HG03097 (cell line): Measurements from ENCODE around the gene PRR33.

Experiments
- ATAC-seq: cut with Tn5 transposase; IDR thresholded peaks from one replicate; pipeline ENCODE4 v1.9.1; 2021; ENCODE audit not compliant: unreplicated experiment, low FRiP score

The PRR33 gene

DNA sequence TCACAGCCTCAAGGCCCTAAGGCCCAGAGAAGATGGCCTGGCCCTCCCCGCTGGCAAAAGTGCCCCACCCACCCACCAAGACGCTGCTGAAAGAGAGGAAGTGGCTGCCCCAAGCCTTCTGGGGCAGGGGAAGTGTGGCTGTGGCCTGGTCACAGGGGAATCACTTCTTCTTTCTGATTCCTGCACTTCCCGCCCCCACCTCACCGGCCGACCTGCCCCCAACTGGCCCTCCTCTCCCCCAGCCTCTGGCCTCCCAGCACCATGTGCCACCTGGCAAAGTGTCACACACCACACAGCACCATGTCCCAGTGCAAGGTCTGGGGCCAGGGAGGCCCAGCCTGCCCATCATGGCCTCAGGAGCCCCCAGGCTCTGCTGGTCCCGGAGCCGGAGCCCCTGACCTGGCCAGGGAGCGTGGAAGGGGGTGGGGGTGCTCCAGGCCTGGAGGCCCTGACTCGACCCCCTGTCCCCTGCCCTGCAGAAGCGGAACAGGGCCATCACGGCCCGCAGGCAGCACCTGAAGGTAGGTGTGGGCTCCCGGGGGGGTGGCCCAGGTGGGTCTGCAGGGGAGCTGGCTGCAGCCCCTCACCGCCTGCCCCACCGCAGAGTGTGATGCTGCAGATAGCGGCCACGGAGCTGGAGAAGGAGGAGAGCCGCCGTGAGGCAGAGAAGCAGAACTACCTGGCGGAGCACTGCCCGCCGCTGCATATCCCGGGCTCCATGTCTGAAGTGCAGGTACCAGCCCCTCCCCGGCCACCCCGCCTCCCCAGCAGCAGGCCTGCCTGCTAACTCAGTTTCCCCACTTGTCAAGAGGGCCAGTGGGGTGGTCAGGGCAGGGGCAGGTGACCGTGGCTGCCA, 51.5 kb downstream of the PRR33 start:
- ATAC-seq: no peak

DNA sequence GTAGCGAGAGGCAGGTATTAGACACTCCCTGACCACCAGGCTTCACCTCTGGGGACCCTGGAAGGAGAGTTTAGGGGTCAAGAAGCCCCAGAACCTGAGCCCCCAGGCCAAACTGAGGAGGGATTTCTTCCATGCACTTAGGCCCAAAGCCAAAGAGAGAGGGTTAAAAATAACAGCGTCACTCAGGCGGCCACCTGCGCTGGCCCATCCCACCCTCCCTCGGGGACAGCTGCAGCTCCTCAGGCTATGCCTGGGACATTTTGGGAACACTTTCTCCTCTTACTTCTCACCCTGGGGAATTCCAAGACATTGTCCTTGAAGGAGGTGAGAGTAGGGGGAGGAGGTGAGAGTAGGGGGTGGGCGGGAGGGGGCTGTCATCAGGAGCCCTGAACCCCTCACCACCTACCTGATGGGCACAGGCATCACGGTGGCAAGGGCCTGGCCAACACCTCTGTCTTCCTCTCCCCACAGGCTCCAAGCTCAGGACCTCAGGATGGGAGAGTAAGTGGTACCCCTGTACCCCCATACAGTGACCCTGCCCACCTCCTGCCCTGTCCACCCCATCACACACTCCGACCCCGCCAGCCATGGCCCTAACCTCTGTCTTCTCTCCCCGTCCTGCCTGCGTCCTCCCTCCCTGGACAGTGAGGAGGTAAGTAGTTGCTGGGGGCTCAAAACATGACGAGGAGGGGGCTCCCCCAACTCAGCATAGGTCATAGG, 52.3 kb downstream of the PRR33 start:
- ATAC-seq: no peak

DNA sequence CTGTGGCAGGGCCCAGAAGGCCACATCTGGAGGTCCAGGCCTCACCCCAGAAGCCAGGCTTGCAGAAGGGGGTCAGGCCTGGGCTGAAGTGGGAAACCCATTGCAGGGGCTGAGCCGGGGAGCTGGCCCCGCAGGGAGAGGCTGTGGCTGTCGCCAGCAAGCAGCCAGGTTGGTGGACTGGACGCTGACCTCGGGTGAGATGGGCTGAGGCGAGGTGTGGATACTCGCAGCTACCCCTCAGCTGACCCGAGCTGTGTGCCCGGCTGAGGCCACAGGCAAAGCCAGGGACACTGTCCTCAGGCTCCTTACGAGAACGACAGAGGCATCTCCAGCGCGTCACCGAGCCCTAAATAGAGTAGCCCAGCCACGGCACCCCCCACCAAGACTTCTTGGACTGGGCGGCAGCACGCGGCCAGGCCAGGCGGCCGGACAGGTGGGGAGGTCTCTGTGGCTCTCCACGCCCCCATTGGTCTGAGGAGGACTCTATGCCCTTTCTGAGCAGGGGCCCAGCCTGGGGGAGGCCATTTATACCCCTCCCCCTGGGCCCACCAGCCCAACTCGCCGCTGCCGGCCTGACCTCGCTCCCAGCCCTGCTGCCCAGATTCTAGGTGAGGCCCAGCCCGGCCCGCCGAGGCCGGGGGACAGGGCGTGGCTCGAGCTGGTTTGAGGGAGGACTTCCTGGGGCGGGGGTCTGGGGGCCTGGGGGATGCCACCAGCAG, 53.1 kb downstream of the PRR33 start, which contains the start of gene TNNI2:
Gene TNNI2 (plus strand): TSS at position 556 of the 719 bp plus-strand sequence. CDS start 716 bp downstream, outside the sequence.
- ATAC-seq: no peak
